Mucosa of stomach (tissue), 1 donor: ENCODE measurements around the gene ANAPC4.
A peak's percentile ranks its signal among the peaks of the same experiment; 100 is the strongest.
"Not testable (repeated sequence)": the region's sequence is repeated elsewhere in the genome, so short reads cannot be mapped to it uniquely, and the experiment has no call there.

Experiments used
- H3K27me3 ChIP-seq: one replicate; pipeline ENCODE4 v1.7.0; 2013; ENCODE audit warnings: mild to moderate bottlenecking, low read length; ENCODE audit not compliant: control insufficient read depth, insufficient read depth
- H3K36me3 ChIP-seq: one replicate; pipeline ENCODE4 v1.7.0; 2013; ENCODE audit warnings: low read length; ENCODE audit not compliant: control insufficient read depth, insufficient read depth
- H3K4me1 ChIP-seq: one replicate; pipeline ENCODE4 v1.7.0; 2013; ENCODE audit warnings: mild to moderate bottlenecking, low read length; ENCODE audit not compliant: control insufficient read depth, insufficient read depth
- H3K4me3 ChIP-seq: one replicate; pipeline ENCODE4 v1.7.0; 2013; ENCODE audit warnings: low read length
- H3K9ac ChIP-seq: one replicate; pipeline ENCODE4 v1.7.0; 2013; ENCODE audit warnings: mild to moderate bottlenecking, low read length, moderate library complexity
- H3K9me3 ChIP-seq: one replicate; pipeline ENCODE4 v1.7.0; 2013; ENCODE audit warnings: mild to moderate bottlenecking, low read length, moderate library complexity; ENCODE audit not compliant: control insufficient read depth
- donor health status: Pancreatic carcinoma.

Gene ANAPC4

GRCh38 chr4:25376754-25377571 lies at the start of gene ANAPC4:
Gene ANAPC4 (plus strand): TSS chr4:25377263. CDS start chr4:25377428, 165 bp downstream.
- peak within 1 kb of the TSS; percentile 87 for H3K9ac ChIP-seq
- H3K4me3 ChIP-seq = peak within 1 kb of the TSS; percentile 72
- no peaks in the 10 kb centered on the region for H3K36me3 ChIP-seq
- no peaks in the 10 kb centered on the region for H3K27me3 ChIP-seq
- H3K4me1 ChIP-seq = peaks cover 9% of the 10 kb centered on the region
- no peaks in the 10 kb centered on the region for H3K9me3 ChIP-seq

- not testable (repeated sequence) for H3K9ac ChIP-seq, H3K36me3 ChIP-seq, H3K4me1 ChIP-seq, H3K4me3 ChIP-seq, H3K9me3 ChIP-seq, H3K27me3 ChIP-seq
Observed at GRCh38 chr4:25328463-25328862, 48.6 kb upstream of the ANAPC4 start.

- H3K27me3 ChIP-seq = no peaks in the 10 kb centered on the region
- no peaks in the 10 kb centered on the region for H3K36me3 ChIP-seq
- H3K4me3 ChIP-seq = no peak overlapping the region
- no peaks in the 10 kb centered on the region for H3K9me3 ChIP-seq
- H3K4me1 ChIP-seq = peaks cover 8% of the 10 kb centered on the region
- H3K9ac ChIP-seq = peak overlapping the region; percentile 56
Observed at GRCh38 chr4:25330335-25330734, 46.7 kb upstream of the ANAPC4 start.

- Histone ChIP-seq H3K36me3 (no peaks in the 10 kb centered on the region), H3K4me1 (peaks cover 8% of the 10 kb centered on the region), H3K4me3 (peak overlapping the region; percentile 21), H3K9me3 (no peaks in the 10 kb centered on the region), H3K9ac (peak overlapping the region; percentile 56), H3K27me3 (no peaks in the 10 kb centered on the region)
Observed at GRCh38 chr4:25330905-25331808, 45.9 kb upstream of the ANAPC4 start.

- H3K36me3 ChIP-seq = no peaks in the 10 kb centered on the region
- no peak overlapping the region for H3K9ac ChIP-seq
- H3K9me3 ChIP-seq = no peaks in the 10 kb centered on the region
- no peaks in the 10 kb centered on the region for H3K4me1 ChIP-seq
- H3K4me3 ChIP-seq = no peak overlapping the region
- H3K27me3 ChIP-seq = no peaks in the 10 kb centered on the region
Observed at GRCh38 chr4:25343671-25344070, 33.4 kb upstream of the ANAPC4 start.

- H3K4me1 ChIP-seq = peaks cover 9% of the 10 kb centered on the region
- no peaks in the 10 kb centered on the region for H3K9me3 ChIP-seq
- no peaks in the 10 kb centered on the region for H3K27me3 ChIP-seq
- H3K36me3 ChIP-seq = no peaks in the 10 kb centered on the region
- no peak overlapping the region for H3K9ac ChIP-seq
- no peak overlapping the region for H3K4me3 ChIP-seq
Observed at GRCh38 chr4:25345744-25346143, 31.3 kb upstream of the ANAPC4 start.

GRCh38 chr4:25346913-25347312 lies 30.1 kb upstream of the ANAPC4 start:
- Histone ChIP-seq H3K4me1 (peaks cover 9% of the 10 kb centered on the region), H3K9ac (no peak overlapping the region), H3K27me3 (no peaks in the 10 kb centered on the region), H3K9me3 (no peaks in the 10 kb centered on the region), H3K4me3 (no peak overlapping the region), H3K36me3 (no peaks in the 10 kb centered on the region)

- Histone ChIP-seq H3K27me3 (no peaks in the 10 kb centered on the region), H3K36me3 (no peaks in the 10 kb centered on the region), H3K4me3 (no peak overlapping the region), H3K9ac (no peak overlapping the region), H3K4me1 (peaks cover 9% of the 10 kb centered on the region), H3K9me3 (no peaks in the 10 kb centered on the region)
Observed at GRCh38 chr4:25347473-25347872, 29.6 kb upstream of the ANAPC4 start.

- Histone ChIP-seq H3K27me3 (no peaks in the 10 kb centered on the region), H3K4me1 (peaks cover 9% of the 10 kb centered on the region), H3K9me3 (no peaks in the 10 kb centered on the region), H3K4me3 (no peak overlapping the region), H3K9ac (no peak overlapping the region), H3K36me3 (no peaks in the 10 kb centered on the region)
Observed at GRCh38 chr4:25347971-25348370, 29.1 kb upstream of the ANAPC4 start.

GRCh38 chr4:25350561-25350960 lies 26.5 kb upstream of the ANAPC4 start:
- peaks cover 9% of the 10 kb centered on the region for H3K4me1 ChIP-seq
- no peaks in the 10 kb centered on the region for H3K36me3 ChIP-seq
- no peak overlapping the region for H3K4me3 ChIP-seq
- no peak overlapping the region for H3K9ac ChIP-seq
- H3K9me3 ChIP-seq = no peaks in the 10 kb centered on the region
- no peaks in the 10 kb centered on the region for H3K27me3 ChIP-seq

GRCh38 chr4:25351777-25352416 lies 25.2 kb upstream of the ANAPC4 start:
- no peak overlapping the region for H3K9ac ChIP-seq
- peaks cover 9% of the 10 kb centered on the region for H3K4me1 ChIP-seq
- H3K27me3 ChIP-seq = no peaks in the 10 kb centered on the region
- H3K9me3 ChIP-seq = no peaks in the 10 kb centered on the region
- no peaks in the 10 kb centered on the region for H3K36me3 ChIP-seq
- H3K4me3 ChIP-seq = no peak overlapping the region

GRCh38 chr4:25356068-25356467 lies 21.0 kb upstream of the ANAPC4 start:
- H3K4me1 ChIP-seq = no peaks in the 10 kb centered on the region
- no peaks in the 10 kb centered on the region for H3K27me3 ChIP-seq
- H3K36me3 ChIP-seq = no peaks in the 10 kb centered on the region
- no peak overlapping the region for H3K4me3 ChIP-seq
- H3K9ac ChIP-seq = no peak overlapping the region
- H3K9me3 ChIP-seq = no peaks in the 10 kb centered on the region
